DMS153 (cell line): ENCODE data around the gene SPEM1.
A peak's percentile ranks its signal among the peaks of the same experiment; 100 is the strongest.

Experiments used
- DNase-seq: peaks from one replicate; lab custom pipeline; 2025; lab: John Stamatoyannopoulos, UW

SPEM1 gene

GRCh38 chr17:7419819-7420610 lies at the start of gene SPEM1:
TSS of gene SPEM1 (plus strand) at chr17:7420324. CDS start at chr17:7420385, 61 bp downstream.
- DNase-seq: no peak

- DNase-seq: no peak
Measured at GRCh38 chr17:7370853-7371252, 49.3 kb upstream of the SPEM1 start.

- DNase-seq: no peak
Measured at GRCh38 chr17:7374353-7374752, 45.8 kb upstream of the SPEM1 start.

GRCh38 chr17:7379134-7379533 lies 41.0 kb upstream of the SPEM1 start:
- no peak for DNase-seq

GRCh38 chr17:7380321-7380720 lies 39.8 kb upstream of the SPEM1 start:
- DNase-seq: no peak

- no peak for DNase-seq
Measured at GRCh38 chr17:7380855-7381683, 39.1 kb upstream of the SPEM1 start, which contains the start of gene TNK1. TSS of gene TNK1 (plus strand) at chr17:7381089. CDS start at chr17:7382927, 1,838 bp downstream.

- no peak for DNase-seq
Measured at GRCh38 chr17:7382901-7383300, 37.2 kb upstream of the SPEM1 start.

- no peak for DNase-seq
Measured at GRCh38 chr17:7383371-7383741, 36.8 kb upstream of the SPEM1 start.

- no peak for DNase-seq
Measured at GRCh38 chr17:7383742-7384488, 36.2 kb upstream of the SPEM1 start.

- no peak for DNase-seq
Measured at GRCh38 chr17:7384489-7385081, 35.5 kb upstream of the SPEM1 start.

GRCh38 chr17:7388856-7389255 lies 31.3 kb upstream of the SPEM1 start:
- DNase-seq: no peak

- no peak for DNase-seq
Measured at GRCh38 chr17:7389924-7390910, 29.9 kb upstream of the SPEM1 start.

- DNase-seq: no peak
Measured at GRCh38 chr17:7391307-7391706, 28.8 kb upstream of the SPEM1 start.

- no peak for DNase-seq
Measured at GRCh38 chr17:7392696-7393612, 27.2 kb upstream of the SPEM1 start.

- no peak for DNase-seq
Measured at GRCh38 chr17:7393613-7394451, 26.3 kb upstream of the SPEM1 start.

GRCh38 chr17:7394452-7395191 lies 25.5 kb upstream of the SPEM1 start, which contains the start of gene PLSCR3:
TSS of gene PLSCR3 (minus strand) at chr17:7394525. CDS start at chr17:7394110, 415 bp downstream.
- DNase-seq: peak; percentile 24

GRCh38 chr17:7396147-7396546 lies 24.0 kb upstream of the SPEM1 start:
- DNase-seq: no peak

GRCh38 chr17:7398612-7399011 lies 21.5 kb upstream of the SPEM1 start:
- DNase-seq: no peak
